GM23338 (cell line): ENCODE data around the gene CADPS2. TPM values are rescaled to one million over a fixed set of nuclear protein-coding genes. Genes with fewer than 3 reads are reported as not detected.

Experiments used
- ATAC-seq: fragments of 200-7000 bp; cut with Tn5 transposase; 3 replicates; pipeline ENCODE4 v1.9.1; 2020
- DNase-seq: peaks from one replicate; pipeline ENCODE4 v3.0.0-alpha.2; 2015; ENCODE audit warnings: low spot score
- H2AFZ ChIP-seq: fragments of 200-600 bp; sonication (generic); 2 replicates; pipeline ENCODE4 v1.8.0; 2016; ENCODE audit warnings: antibody characterized with exemption, mild to moderate bottlenecking, moderate library complexity
- H3F3A ChIP-seq: fragments of 200-600 bp; sonication (generic); replicated peaks from 2 replicates; pipeline ENCODE4 v1.8.0; 2017; ENCODE audit warnings: antibody characterized with exemption, mixed run types, low read depth
- H3K27ac ChIP-seq: fragments of 200-600 bp; sonication (generic); 2 replicates; pipeline ENCODE4 v1.6.1; 2016; ENCODE audit warnings: low read depth
- H3K27me3 ChIP-seq: fragments of 200-600 bp; sonication (generic); 2 replicates; pipeline ENCODE4 v1.8.0; 2016; ENCODE audit warnings: mild to moderate bottlenecking, mixed run types, moderate library complexity; ENCODE audit not compliant: insufficient read depth
- H3K36me3 ChIP-seq: fragments of 200-600 bp; sonication (generic); 2 replicates; pipeline ENCODE4 v1.8.0; 2016; ENCODE audit warnings: mild to moderate bottlenecking; ENCODE audit not compliant: insufficient read depth
- H3K4me1 ChIP-seq: fragments of 200-600 bp; sonication (generic); 2 replicates; pipeline ENCODE4 v1.8.0; 2016; ENCODE audit warnings: mild to moderate bottlenecking, moderate library complexity; ENCODE audit not compliant: insufficient read depth
- H3K4me2 ChIP-seq: fragments of 200-600 bp; sonication (generic); 2 replicates; pipeline ENCODE4 v1.7.1; 2017; ENCODE audit warnings: mixed run types
- H3K4me3 ChIP-seq: fragments of 200-600 bp; sonication (generic); 2 replicates; pipeline ENCODE4 v1.6.1; 2016; ENCODE audit warnings: mixed run types
- H3K79me2 ChIP-seq: fragments of 200-600 bp; sonication (generic); replicated peaks from 2 replicates; pipeline ENCODE4 v1.8.0; 2017; ENCODE audit warnings: mild to moderate bottlenecking; ENCODE audit not compliant: insufficient read depth
- H3K9me2 ChIP-seq: fragments of 200-600 bp; sonication (generic); 2 replicates; pipeline ENCODE4 v1.8.0; 2017; ENCODE audit not compliant: insufficient read depth
- H4K20me1 ChIP-seq: fragments of 200-600 bp; sonication (generic); replicated peaks from 2 replicates; pipeline ENCODE4 v1.8.0; 2017; ENCODE audit warnings: mild to moderate bottlenecking; ENCODE audit not compliant: insufficient read depth
- H3K27ac Mint-ChIP-seq: 2 replicates; pipeline ENCODE4 v1.8.0; 2020; ENCODE audit warnings: inconsistent platforms, mild to moderate bottlenecking, moderate library complexity, mixed read lengths
- H3K27me3 Mint-ChIP-seq: 3 replicates; pipeline ENCODE4 v1.8.0; 2022; ENCODE audit warnings: low read depth, mild to moderate bottlenecking, moderate library complexity, mixed read lengths, inconsistent platforms; ENCODE audit not compliant: insufficient read depth, poor library complexity
- H3K36me3 Mint-ChIP-seq: 3 replicates; pipeline ENCODE4 v1.8.0; 2021; ENCODE audit warnings: low read depth, mild to moderate bottlenecking, inconsistent platforms, moderate library complexity, mixed read lengths
- H3K4me1 Mint-ChIP-seq: 3 replicates; pipeline ENCODE4 v1.8.0; 2020; ENCODE audit warnings: mild to moderate bottlenecking, inconsistent platforms, mixed read lengths
- H3K4me3 Mint-ChIP-seq: 3 replicates; pipeline ENCODE4 v1.8.0; 2021; ENCODE audit warnings: moderate library complexity, mild to moderate bottlenecking, inconsistent platforms, mixed read lengths
- H3K9me3 Mint-ChIP-seq: 3 replicates; pipeline ENCODE4 v1.8.0; 2020; ENCODE audit warnings: moderate library complexity, mild to moderate bottlenecking, inconsistent platforms, mixed read lengths
- EZH2phosphoT487 ChIP-seq: fragments of 200-600 bp; sonication (generic); IDR thresholded peaks from one replicate; pipeline ENCODE4 v1.8.1; 2018; ENCODE audit warnings: antibody characterized with exemption; ENCODE audit not compliant: unreplicated experiment
- JUNB ChIP-seq: IDR thresholded peaks from one replicate; pipeline ENCODE4 v1.6.1; 2016; ENCODE audit warnings: antibody characterized with exemption; ENCODE audit not compliant: unreplicated experiment
- POLR2AphosphoS5 ChIP-seq: IDR thresholded peaks from 2 replicates; pipeline ENCODE4 v1.6.1; 2016; ENCODE audit warnings: antibody characterized with exemption, low read depth
- STAT1 ChIP-seq: IDR thresholded peaks from one replicate; pipeline ENCODE4 v1.6.1; 2016; ENCODE audit warnings: antibody characterized with exemption; ENCODE audit not compliant: unreplicated experiment
- polyA plus RNA-seq: library from polyadenylated mRNA; unstranded; fragments of >200 nt; fragmentation: Nextera tagmentation; extraction: Ambion mirVana; gene quantifications from 2 replicates; pipeline ENCODE4 v1.2.1, GENCODE V29; 2016
- total RNA-seq: library from RNA; depleted of rRNA; stranded (reverse); fragments of >200 nt; shearing (Covaris generic); gene quantifications from 2 replicates; pipeline ENCODE4 v1.2.3, GENCODE V29; 2014
- TF ChIP-seq, protein P1 (sequence below): IDR thresholded peaks from one replicate; pipeline ENCODE4 v1.6.1; 2018; ENCODE audit warnings: antibody characterized with exemption; ENCODE audit not compliant: unreplicated experiment
- TF ChIP-seq, protein P2 (sequence below), 2 experiments: fragments of 200-600 bp in 1 of 2; sonication (generic) in 1 of 2; conservative IDR thresholded peaks; 2 replicates each; pipeline versions ENCODE4 v1.5.1 to v1.6.1; 2016 to 2017; ENCODE audit warnings: antibody characterized with exemption in 2 of 2, low read depth in 2 of 2, mild to moderate bottlenecking in 2 of 2, moderate library complexity in 1 of 2

CADPS2 gene
- total and polyA plus RNA-seq, 2 experiments from 2014 or later = 16.3 to 36.9 TPM

DNA sequence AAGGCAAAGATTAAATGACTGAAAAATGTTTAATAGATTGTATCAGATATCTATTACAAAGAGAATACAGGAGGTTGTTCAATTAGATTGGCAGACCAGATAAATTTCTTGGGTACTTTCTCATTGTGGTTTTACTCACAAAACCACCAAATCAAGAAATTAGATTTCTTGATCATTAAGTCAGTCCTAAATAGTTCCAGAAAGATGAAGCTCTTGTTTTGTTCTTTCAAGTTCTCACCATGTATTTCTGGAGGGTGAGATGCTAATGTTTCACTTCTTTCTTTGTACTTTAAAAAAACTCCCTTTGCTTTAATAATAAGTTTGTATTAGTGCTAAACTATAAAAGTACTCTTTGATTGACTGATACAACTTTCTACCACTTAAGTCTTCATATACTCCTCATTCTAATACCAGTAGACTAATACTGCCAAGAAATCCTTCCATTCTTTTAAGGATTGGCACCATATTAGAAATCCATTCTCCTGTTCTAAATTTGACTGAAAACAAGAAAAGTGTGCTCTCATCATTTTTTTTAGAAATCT is 256.8 kb downstream of the CADPS2 start:
- Mint-ChIP-seq H3K36me3 (no peaks in the 10 kb centered on the region), H3K4me3 (no peak overlapping the region), H3K27me3 (no peaks in the 10 kb centered on the region), H3K4me1 (peaks cover 4% of the 10 kb centered on the region; the same call in 1 of the 3 replicates), H3K27ac (no peak overlapping the region), H3K9me3 (no peaks in the 10 kb centered on the region)
- TF ChIP-seq, protein P1, sequence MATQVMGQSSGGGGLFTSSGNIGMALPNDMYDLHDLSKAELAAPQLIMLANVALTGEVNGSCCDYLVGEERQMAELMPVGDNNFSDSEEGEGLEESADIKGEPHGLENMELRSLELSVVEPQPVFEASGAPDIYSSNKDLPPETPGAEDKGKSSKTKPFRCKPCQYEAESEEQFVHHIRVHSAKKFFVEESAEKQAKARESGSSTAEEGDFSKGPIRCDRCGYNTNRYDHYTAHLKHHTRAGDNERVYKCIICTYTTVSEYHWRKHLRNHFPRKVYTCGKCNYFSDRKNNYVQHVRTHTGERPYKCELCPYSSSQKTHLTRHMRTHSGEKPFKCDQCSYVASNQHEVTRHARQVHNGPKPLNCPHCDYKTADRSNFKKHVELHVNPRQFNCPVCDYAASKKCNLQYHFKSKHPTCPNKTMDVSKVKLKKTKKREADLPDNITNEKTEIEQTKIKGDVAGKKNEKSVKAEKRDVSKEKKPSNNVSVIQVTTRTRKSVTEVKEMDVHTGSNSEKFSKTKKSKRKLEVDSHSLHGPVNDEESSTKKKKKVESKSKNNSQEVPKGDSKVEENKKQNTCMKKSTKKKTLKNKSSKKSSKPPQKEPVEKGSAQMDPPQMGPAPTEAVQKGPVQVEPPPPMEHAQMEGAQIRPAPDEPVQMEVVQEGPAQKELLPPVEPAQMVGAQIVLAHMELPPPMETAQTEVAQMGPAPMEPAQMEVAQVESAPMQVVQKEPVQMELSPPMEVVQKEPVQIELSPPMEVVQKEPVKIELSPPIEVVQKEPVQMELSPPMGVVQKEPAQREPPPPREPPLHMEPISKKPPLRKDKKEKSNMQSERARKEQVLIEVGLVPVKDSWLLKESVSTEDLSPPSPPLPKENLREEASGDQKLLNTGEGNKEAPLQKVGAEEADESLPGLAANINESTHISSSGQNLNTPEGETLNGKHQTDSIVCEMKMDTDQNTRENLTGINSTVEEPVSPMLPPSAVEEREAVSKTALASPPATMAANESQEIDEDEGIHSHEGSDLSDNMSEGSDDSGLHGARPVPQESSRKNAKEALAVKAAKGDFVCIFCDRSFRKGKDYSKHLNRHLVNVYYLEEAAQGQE = no peak
- no peak for TF ChIP-seq STAT1
- TF ChIP-seq POLR2AphosphoS5 = no peak
- TF ChIP-seq, protein P2, sequence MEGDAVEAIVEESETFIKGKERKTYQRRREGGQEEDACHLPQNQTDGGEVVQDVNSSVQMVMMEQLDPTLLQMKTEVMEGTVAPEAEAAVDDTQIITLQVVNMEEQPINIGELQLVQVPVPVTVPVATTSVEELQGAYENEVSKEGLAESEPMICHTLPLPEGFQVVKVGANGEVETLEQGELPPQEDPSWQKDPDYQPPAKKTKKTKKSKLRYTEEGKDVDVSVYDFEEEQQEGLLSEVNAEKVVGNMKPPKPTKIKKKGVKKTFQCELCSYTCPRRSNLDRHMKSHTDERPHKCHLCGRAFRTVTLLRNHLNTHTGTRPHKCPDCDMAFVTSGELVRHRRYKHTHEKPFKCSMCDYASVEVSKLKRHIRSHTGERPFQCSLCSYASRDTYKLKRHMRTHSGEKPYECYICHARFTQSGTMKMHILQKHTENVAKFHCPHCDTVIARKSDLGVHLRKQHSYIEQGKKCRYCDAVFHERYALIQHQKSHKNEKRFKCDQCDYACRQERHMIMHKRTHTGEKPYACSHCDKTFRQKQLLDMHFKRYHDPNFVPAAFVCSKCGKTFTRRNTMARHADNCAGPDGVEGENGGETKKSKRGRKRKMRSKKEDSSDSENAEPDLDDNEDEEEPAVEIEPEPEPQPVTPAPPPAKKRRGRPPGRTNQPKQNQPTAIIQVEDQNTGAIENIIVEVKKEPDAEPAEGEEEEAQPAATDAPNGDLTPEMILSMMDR (conservative IDR thresholded peaks at IDR 0.05; ENCODE audit: low read depth in 2 of 2) = no peak
- TF ChIP-seq EZH2phosphoT487 = no peak
- TF ChIP-seq JUNB = no peak
- no peak for ATAC-seq
- Histone ChIP-seq H3K4me1 (no peaks in the 10 kb centered on the region), H3K79me2 (no peaks in the 10 kb centered on the region), H3K4me3 (no peak overlapping the region), H4K20me1 (no peaks in the 10 kb centered on the region), H3K9me2 (no peaks in the 10 kb centered on the region), H2AFZ (no peak overlapping the region), H3K27me3 (no peaks in the 10 kb centered on the region), H3F3A (no peaks in the 10 kb centered on the region), H3K4me2 (no peak overlapping the region), H3K36me3 (no peaks in the 10 kb centered on the region), H3K27ac (no peak overlapping the region)
- DNase-seq = no peak

DNA sequence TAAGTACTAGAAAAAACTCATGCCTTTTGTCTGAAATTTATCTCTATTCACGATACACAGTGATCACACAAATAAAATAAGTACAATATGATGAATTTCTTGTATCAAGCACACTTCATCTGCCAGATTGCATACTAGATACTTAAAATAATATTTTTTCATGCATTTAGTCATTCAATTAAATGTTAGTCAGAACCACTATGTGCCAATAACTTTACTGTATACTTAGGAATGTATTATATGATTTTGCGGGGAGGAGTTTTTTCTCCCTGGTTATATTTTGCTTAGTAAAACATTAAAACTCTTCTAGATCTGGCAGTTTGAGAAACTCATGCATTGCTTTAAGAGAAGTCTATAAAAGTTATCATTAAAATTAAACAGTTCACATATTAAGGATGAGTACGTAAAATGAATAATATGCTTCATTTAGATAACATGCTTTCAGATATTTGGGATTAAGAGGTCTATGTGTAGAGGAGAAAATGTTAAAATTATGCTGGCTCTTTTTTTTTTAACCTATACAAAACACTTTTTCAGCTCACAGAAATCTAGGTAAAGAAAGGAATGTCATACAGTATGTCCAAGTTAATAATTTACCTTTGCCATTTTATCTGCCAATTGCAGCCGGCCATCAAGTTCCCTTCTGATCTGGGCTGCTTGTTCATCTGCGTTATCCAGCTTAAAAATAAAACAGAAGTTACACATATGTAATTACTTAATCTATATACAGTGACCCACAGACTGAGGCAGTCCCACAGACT is 257.4 kb downstream of the CADPS2 start:
- Histone ChIP-seq H3K27me3 (no peaks in the 10 kb centered on the region), H3K9me2 (no peaks in the 10 kb centered on the region), H2AFZ (no peak overlapping the region), H4K20me1 (no peaks in the 10 kb centered on the region), H3K4me2 (no peak overlapping the region), H3K4me1 (no peaks in the 10 kb centered on the region), H3K4me3 (no peak overlapping the region), H3K36me3 (no peaks in the 10 kb centered on the region), H3F3A (no peaks in the 10 kb centered on the region), H3K27ac (no peak overlapping the region), H3K79me2 (no peaks in the 10 kb centered on the region)
- Mint-ChIP-seq H3K36me3 (no peaks in the 10 kb centered on the region), H3K9me3 (no peaks in the 10 kb centered on the region), H3K27ac (no peak overlapping the region), H3K4me3 (no peak overlapping the region), H3K27me3 (no peaks in the 10 kb centered on the region), H3K4me1 (peaks cover 4% of the 10 kb centered on the region; the same call in 1 of the 3 replicates)
- ATAC-seq (no peak), DNase-seq (no peak)
- TF ChIP-seq, protein P1 = no peak
- no peak for TF ChIP-seq EZH2phosphoT487
- no peak for TF ChIP-seq POLR2AphosphoS5
